ENCODE measurements around the gene TMEM53.

TMEM53 gene

DNA sequence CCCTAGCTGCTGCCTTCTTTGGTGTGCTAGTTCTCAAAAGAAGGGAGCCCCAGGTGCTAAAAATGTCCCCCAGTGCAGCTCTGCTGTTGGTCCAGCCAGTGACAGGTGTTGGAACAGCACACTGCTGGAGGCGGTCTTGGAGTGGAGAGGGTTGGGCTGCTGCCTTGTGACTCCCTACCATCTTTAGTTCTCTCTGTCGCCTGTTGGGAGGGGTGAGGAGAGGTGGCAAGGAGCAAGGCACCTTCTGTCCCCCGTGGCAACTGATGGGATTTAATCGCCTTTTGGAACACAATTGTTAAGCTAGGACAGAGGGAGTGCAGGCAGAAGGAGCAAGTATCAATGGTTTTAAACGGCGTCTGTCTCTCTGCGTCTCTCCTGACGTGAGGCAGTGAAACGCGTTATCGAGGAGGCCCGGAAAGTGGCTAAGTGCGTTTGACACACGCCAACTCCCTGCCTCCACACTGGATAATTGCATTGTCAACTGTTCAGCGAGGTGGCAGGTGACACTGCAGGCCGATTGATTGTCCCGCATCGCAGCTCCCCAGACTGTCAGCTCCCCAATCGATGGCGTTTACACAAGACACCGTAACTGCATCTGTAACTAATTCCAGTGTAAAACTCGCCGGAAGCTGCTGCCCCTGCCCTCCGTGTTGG is 34.0 kb downstream of the TMEM53 start:
- H3K27ac Mint-ChIP-seq, result no peak overlapping the region
- peaks cover 40% of the 10 kb centered on the region for H3K36me3 Mint-ChIP-seq (ENCODE audit: low read depth)
- H3K9me3 Mint-ChIP-seq, result no peaks in the 10 kb centered on the region
- H3K4me3 Mint-ChIP-seq, result no peak overlapping the region
- no peaks in the 10 kb centered on the region for H3K27me3 Mint-ChIP-seq (ENCODE audit: low read depth)
- no peaks in the 10 kb centered on the region for H3K4me1 Mint-ChIP-seq (ENCODE audit: low read depth)

DNA sequence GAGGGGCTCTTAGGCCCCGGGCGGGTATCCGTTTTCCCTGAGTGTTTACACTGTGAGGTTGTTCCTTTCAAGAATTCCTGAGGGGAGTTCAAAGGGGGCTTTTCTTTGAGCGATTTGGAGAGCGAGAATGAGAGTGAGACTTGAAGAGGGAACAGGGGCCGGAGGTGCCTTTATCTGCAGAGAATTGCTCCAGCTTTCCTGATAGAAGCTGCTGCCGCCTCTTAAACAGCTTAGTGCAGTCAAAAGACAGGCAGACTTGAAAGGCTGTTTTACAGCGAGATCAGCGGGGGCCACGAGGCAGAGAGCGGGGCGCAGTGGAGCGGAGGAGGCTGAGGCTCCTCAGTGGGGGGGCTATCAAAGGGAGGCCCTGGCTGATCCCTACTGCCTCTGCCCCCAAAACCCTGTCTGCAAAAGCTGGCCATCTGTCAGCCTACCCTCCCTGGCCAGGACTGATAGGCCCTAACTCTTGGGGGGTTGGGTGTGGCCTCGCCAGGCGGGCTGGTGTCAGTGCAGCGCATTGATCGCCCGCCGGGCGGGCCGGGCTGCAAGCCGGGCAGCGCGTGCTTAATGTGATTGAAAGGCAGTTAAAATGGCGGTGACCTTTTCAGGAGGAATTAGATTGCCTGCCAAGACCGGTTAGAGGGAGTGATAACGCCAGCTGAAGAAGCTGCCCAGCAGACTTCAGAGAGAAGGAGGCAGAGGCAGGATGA is 36.4 kb downstream of the TMEM53 start:
- H3K27ac Mint-ChIP-seq, result no peak overlapping the region
- no peak overlapping the region for H3K4me3 Mint-ChIP-seq
- H3K36me3 Mint-ChIP-seq (ENCODE audit: low read depth), result peaks cover 45% of the 10 kb centered on the region
- peaks cover 16% of the 10 kb centered on the region for H3K4me1 Mint-ChIP-seq (ENCODE audit: low read depth)
- H3K9me3 Mint-ChIP-seq, result no peaks in the 10 kb centered on the region
- no peaks in the 10 kb centered on the region for H3K27me3 Mint-ChIP-seq (ENCODE audit: low read depth)

GRCh38 chr1:44636688-44637598 is 37.3 kb downstream of the TMEM53 start:
- no peak overlapping the region for H3K27ac Mint-ChIP-seq
- no peaks in the 10 kb centered on the region for H3K27me3 Mint-ChIP-seq (ENCODE audit: low read depth)
- no peak overlapping the region for H3K4me3 Mint-ChIP-seq
- H3K9me3 Mint-ChIP-seq, result no peaks in the 10 kb centered on the region
- H3K36me3 Mint-ChIP-seq (ENCODE audit: low read depth), result peaks cover 39% of the 10 kb centered on the region
- H3K4me1 Mint-ChIP-seq (ENCODE audit: low read depth), result peaks cover 21% of the 10 kb centered on the region

- H3K36me3 Mint-ChIP-seq (ENCODE audit: low read depth), result peaks cover 39% of the 10 kb centered on the region
- no peak overlapping the region for H3K27ac Mint-ChIP-seq
- peaks cover 24% of the 10 kb centered on the region for H3K4me1 Mint-ChIP-seq (ENCODE audit: low read depth)
- no peaks in the 10 kb centered on the region for H3K27me3 Mint-ChIP-seq (ENCODE audit: low read depth)
- H3K4me3 Mint-ChIP-seq, result no peak overlapping the region
- no peaks in the 10 kb centered on the region for H3K9me3 Mint-ChIP-seq
Observed at GRCh38 chr1:44636083-44636687, 38.1 kb downstream of the TMEM53 start.

DNA sequence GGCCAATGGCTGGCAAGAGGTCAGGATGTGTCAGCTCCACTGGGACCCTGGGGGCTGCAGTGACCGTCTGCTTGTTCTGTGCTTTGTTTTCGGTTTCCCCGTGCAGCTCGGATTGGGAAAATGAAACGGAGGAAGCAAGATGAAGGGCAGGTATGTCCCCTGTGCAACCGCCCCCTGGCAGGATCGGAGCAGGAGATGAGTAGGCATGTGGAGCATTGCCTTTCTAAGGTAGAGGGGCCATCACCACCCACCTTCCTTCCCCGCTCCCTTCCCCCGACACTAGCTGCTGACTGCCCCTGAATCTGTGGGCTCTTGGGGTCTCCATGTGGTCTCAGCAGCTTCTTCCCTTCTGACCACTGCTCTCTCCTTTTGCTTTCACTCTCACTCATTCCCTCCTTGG is 38.8 kb downstream of the TMEM53 start:
- H3K9me3 Mint-ChIP-seq, result peaks cover 5% of the 10 kb centered on the region
- H3K27ac Mint-ChIP-seq, result no peak overlapping the region
- H3K4me3 Mint-ChIP-seq, result no peak overlapping the region
- peaks cover 31% of the 10 kb centered on the region for H3K4me1 Mint-ChIP-seq (ENCODE audit: low read depth)
- H3K36me3 Mint-ChIP-seq (ENCODE audit: low read depth), result peaks cover 42% of the 10 kb centered on the region
- no peaks in the 10 kb centered on the region for H3K27me3 Mint-ChIP-seq (ENCODE audit: low read depth)

- Mint-ChIP-seq H3K4me3 (no peak overlapping the region), H3K4me1 (ENCODE audit: low read depth) (peaks cover 32% of the 10 kb centered on the region), H3K27me3 (ENCODE audit: low read depth) (no peaks in the 10 kb centered on the region), H3K9me3 (peaks cover 5% of the 10 kb centered on the region), H3K36me3 (ENCODE audit: low read depth) (peaks cover 44% of the 10 kb centered on the region), H3K27ac (no peak overlapping the region)
Observed at GRCh38 chr1:44634606-44635189, 39.6 kb downstream of the TMEM53 start.

DNA sequence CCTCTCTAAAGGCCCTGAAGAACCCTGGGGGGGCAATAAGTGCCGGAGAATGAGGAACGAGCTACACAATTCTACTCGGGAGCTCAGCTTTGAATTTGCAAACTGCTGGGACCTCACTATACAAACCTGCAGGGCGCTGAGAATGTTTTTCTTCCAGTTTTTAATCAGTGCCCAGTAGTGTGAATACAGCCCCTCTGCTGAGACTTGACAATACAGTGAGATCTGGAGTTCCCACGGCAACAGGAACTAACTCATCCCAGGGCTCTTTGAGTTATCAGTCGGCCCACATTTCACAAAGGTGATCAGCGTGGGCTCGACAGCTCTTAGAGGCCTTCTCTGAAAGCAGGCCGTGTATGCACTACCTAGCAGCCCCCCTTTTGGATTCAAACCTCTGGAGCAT is 41.7 kb downstream of the TMEM53 start:
- Mint-ChIP-seq H3K36me3 (ENCODE audit: low read depth) (peaks cover 35% of the 10 kb centered on the region), H3K27ac (peak overlapping the region; percentile 91), H3K9me3 (peaks cover 5% of the 10 kb centered on the region), H3K4me3 (peak overlapping the region; percentile 88), H3K4me1 (ENCODE audit: low read depth) (peaks cover 32% of the 10 kb centered on the region), H3K27me3 (ENCODE audit: low read depth) (no peaks in the 10 kb centered on the region)

DNA sequence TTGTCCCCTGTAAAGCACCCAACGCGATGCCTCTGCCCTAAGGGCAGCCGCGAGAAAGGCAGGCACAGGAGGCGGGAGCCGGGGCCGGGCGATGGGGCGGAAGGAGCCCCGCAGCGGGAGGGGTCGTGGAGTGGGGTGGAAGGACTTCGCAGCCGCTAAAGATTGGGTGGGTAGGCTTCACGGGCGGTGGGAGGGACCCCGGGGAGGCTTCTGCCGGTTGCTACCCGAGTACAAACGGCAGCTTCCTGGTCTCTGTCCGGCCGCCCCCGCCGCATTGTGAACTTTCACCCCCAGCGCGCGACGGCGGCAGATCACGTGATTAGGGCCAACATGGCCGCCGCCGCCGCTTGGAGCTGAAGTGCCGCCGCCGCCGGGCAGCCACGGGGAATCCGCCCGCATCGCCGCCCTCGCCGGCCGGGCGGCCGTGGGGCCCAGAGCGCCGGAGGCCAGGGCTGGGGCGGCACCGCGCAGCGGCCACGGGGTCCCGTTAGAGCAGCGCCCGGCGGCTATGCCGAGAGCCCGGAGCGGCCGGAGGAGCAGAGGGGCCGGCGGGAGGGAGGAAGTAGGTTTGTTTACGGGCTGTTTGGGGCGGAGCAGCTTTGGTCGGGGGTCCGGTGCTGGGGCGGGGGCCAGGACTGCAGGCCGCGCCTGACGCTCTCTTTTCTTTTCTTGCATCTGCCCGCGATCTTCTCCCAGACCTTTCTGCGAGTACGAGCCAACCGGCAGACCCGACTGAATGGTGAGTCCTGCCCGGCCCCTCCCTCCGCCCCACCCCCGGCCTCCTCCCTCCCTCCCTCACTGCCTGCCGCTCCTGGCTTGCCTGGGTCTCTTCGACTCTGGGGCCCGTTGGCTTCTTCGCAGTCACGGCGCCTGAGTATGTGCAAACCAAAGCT is 42.4 kb downstream of the TMEM53 start:
- no peaks in the 10 kb centered on the region for H3K27me3 Mint-ChIP-seq (ENCODE audit: low read depth)
- peak overlapping the region; percentile 97 for H3K27ac Mint-ChIP-seq
- H3K36me3 Mint-ChIP-seq (ENCODE audit: low read depth), result peaks cover 29% of the 10 kb centered on the region
- H3K9me3 Mint-ChIP-seq, result peaks cover 5% of the 10 kb centered on the region
- peak overlapping the region; percentile 89 for H3K4me3 Mint-ChIP-seq
- peaks cover 32% of the 10 kb centered on the region for H3K4me1 Mint-ChIP-seq (ENCODE audit: low read depth)

DNA sequence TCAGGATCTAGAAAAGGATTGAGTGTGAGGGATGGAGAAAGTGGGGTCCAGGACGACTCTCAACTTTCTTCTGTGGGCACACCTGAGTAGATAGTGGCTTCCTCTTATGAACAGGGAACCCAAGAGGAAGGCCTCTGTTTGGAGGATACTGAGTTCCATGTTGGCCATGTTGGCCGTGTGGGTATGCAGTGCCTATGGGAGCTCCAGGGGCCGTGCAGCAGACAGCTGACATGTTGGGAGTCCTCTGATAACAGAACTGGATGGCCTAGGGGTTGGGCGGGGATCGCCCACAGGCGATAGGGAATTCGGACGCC is 43.0 kb downstream of the TMEM53 start:
- peaks cover 32% of the 10 kb centered on the region for H3K4me1 Mint-ChIP-seq (ENCODE audit: low read depth)
- H3K36me3 Mint-ChIP-seq (ENCODE audit: low read depth), result peaks cover 25% of the 10 kb centered on the region
- peaks cover 5% of the 10 kb centered on the region for H3K9me3 Mint-ChIP-seq

GRCh38 chr1:44630116-44630515 is 44.2 kb downstream of the TMEM53 start:
- Mint-ChIP-seq H3K36me3 (ENCODE audit: low read depth) (peaks cover 16% of the 10 kb centered on the region), H3K4me1 (ENCODE audit: low read depth) (peaks cover 32% of the 10 kb centered on the region), H3K9me3 (peaks cover 5% of the 10 kb centered on the region)

More for the DNA sequence above, 43.0 kb downstream of the TMEM53 start:
- H3K4me3 Mint-ChIP-seq, result peak overlapping the region; percentile 89
- H3K27ac Mint-ChIP-seq, result peak overlapping the region; percentile 97
- no peaks in the 10 kb centered on the region for H3K27me3 Mint-ChIP-seq (ENCODE audit: low read depth)

GRCh38 chr1:44628962-44629756 is 45.1 kb downstream of the TMEM53 start:
- Mint-ChIP-seq H3K27ac (no peak overlapping the region), H3K4me1 (ENCODE audit: low read depth) (peaks cover 24% of the 10 kb centered on the region), H3K9me3 (peaks cover 5% of the 10 kb centered on the region), H3K4me3 (no peak overlapping the region), H3K27me3 (ENCODE audit: low read depth) (no peaks in the 10 kb centered on the region), H3K36me3 (ENCODE audit: low read depth) (peaks cover 13% of the 10 kb centered on the region)

More at GRCh38 chr1:44630116-44630515, 44.2 kb downstream of the TMEM53 start:
- H3K27ac Mint-ChIP-seq, result peak overlapping the region; percentile 97
- H3K4me3 Mint-ChIP-seq, result peak overlapping the region; percentile 89
- H3K27me3 Mint-ChIP-seq (ENCODE audit: low read depth), result no peaks in the 10 kb centered on the region

GRCh38 chr1:44625348-44625747 is 48.9 kb downstream of the TMEM53 start:
- H3K4me1 Mint-ChIP-seq (ENCODE audit: low read depth), result peaks cover under 1% of the 10 kb centered on the region
- no peaks in the 10 kb centered on the region for H3K27me3 Mint-ChIP-seq (ENCODE audit: low read depth)
- H3K4me3 Mint-ChIP-seq, result no peak overlapping the region
- no peaks in the 10 kb centered on the region for H3K9me3 Mint-ChIP-seq
- H3K36me3 Mint-ChIP-seq (ENCODE audit: low read depth), result peaks cover 1% of the 10 kb centered on the region
- H3K27ac Mint-ChIP-seq, result no peak overlapping the region

Data from T-helper 1 cell treated with Interleukin-12 subunit alpha and Interleukin-12 subunit beta and Interleukin-4 antibody, amounts not matched to agents 30 μg/mL and 1 μg/mL, for 36 hours (primary cell).